Ovary (tissue), 3 donors: Measurements from ENCODE around the gene WDR59.

ENCODE experiments used
- CTCF ChIP-seq, 3 donors: fragments of 450-650 bp in 2 of 3; fragments of 200-600 bp in 1 of 3; IDR thresholded peaks; one replicate each; pipeline versions ENCODE4 v1.5.1 to v1.8.0; 2016 to 2022; ENCODE audit warnings: antibody characterized with exemption in 3 of 3, mild to moderate bottlenecking in 1 of 3
- EP300 ChIP-seq: sonication (generic); formaldehyde crosslinking; IDR thresholded peaks from one replicate; pipeline ENCODE4 v1.6.1; 2017; ENCODE audit warnings: antibody characterized with exemption
- POLR2A ChIP-seq: fragments of 450-650 bp; IDR thresholded peaks from one replicate; pipeline ENCODE4 v1.6.1; 2017; ENCODE audit warnings: antibody characterized with exemption, mild to moderate bottlenecking, moderate library complexity
- donor health status: DM: no; HTN: no; CAD: no.

GRCh38 chr16:74997042-74997491 is 12.1 kb upstream of the WDR59 start:
- no peak for TF ChIP-seq CTCF (IDR thresholded peaks at IDR 0.05)
- TF ChIP-seq POLR2A: no peak
- TF ChIP-seq EP300: no peak
